OCI-LY1 (cell line): ENCODE results near the gene DGKG.

Experiments
- H2AFZ ChIP-seq: fragments of 200-600 bp; sonication (generic), shearing (Covaris generic); 2 replicates; pipeline ENCODE4 v1.6.0; 2014; ENCODE audit warnings: antibody characterized with exemption, mild to moderate bottlenecking, low read length
- H3F3A ChIP-seq: fragments of 200-600 bp; sonication (generic), shearing (Covaris generic); 2 replicates; pipeline ENCODE4 v1.6.0; 2014; ENCODE audit warnings: mild to moderate bottlenecking, antibody characterized with exemption, low read length, moderate library complexity; ENCODE audit not compliant: insufficient read depth
- H3K27ac ChIP-seq: fragments of 200-600 bp; sonication (generic); 2 replicates; pipeline ENCODE4 v1.5.1; 2014; ENCODE audit warnings: low read length, mixed run types, mild to moderate bottlenecking, low read depth; ENCODE audit not compliant: poor library complexity, severe bottlenecking
- H3K27me3 ChIP-seq: fragments of 200-600 bp; sonication (generic); 2 replicates; pipeline ENCODE4 v1.6.0; 2014; ENCODE audit warnings: antibody characterized with exemption, mild to moderate bottlenecking, low read length, moderate library complexity; ENCODE audit not compliant: insufficient read depth
- H3K36me3 ChIP-seq: fragments of 200-600 bp; sonication (generic); 2 replicates; pipeline ENCODE4 v1.6.1; 2014; ENCODE audit warnings: mild to moderate bottlenecking, antibody characterized with exemption, low read length, moderate library complexity, mixed read lengths; ENCODE audit not compliant: insufficient read depth
- H3K4me1 ChIP-seq: fragments of 200-600 bp; sonication (generic); 2 replicates; pipeline ENCODE4 v1.5.1; 2014; ENCODE audit warnings: mild to moderate bottlenecking, low read length, moderate library complexity; ENCODE audit not compliant: insufficient read depth, severe bottlenecking
- H3K4me2 ChIP-seq: fragments of 200-600 bp; sonication (generic), shearing (Covaris generic); 2 replicates; pipeline ENCODE4 v1.6.1; 2014; ENCODE audit warnings: low read length
- H3K4me3 ChIP-seq: fragments of 200-600 bp; sonication (generic); 2 replicates; pipeline ENCODE4 v1.5.1; 2014; ENCODE audit warnings: low read length, low read depth, mild to moderate bottlenecking, mixed read lengths; ENCODE audit not compliant: poor library complexity, severe bottlenecking
- H3K79me2 ChIP-seq: fragments of 200-600 bp; shearing (Covaris generic); 2 replicates; pipeline ENCODE4 v1.6.1; 2016; ENCODE audit warnings: mixed run types, low read length, mixed read lengths; ENCODE audit not compliant: insufficient read depth
- H3K9ac ChIP-seq: fragments of 200-600 bp; sonication (generic), shearing (Covaris generic); 2 replicates; pipeline ENCODE4 v1.6.1; 2014; ENCODE audit warnings: mild to moderate bottlenecking, low read length, mixed read lengths
- H3K9me2 ChIP-seq: fragments of 200-600 bp; sonication (generic), shearing (Covaris generic); 2 replicates; pipeline ENCODE4 v1.6.1; 2014; ENCODE audit warnings: low read depth, mild to moderate bottlenecking, low read length, mixed read lengths
- H3K9me3 ChIP-seq: fragments of 200-600 bp; shearing (Covaris generic); 2 replicates; pipeline ENCODE4 v1.6.1; 2014; ENCODE audit warnings: low read length, mixed read lengths
- H4K20me1 ChIP-seq: fragments of 200-600 bp; sonication (generic), shearing (Covaris generic); 2 replicates; pipeline ENCODE4 v1.6.0; 2016; ENCODE audit warnings: mild to moderate bottlenecking, low read length; ENCODE audit not compliant: insufficient read depth
- CTCF ChIP-seq: fragments of 200-600 bp; sonication (generic), shearing (Covaris generic); IDR thresholded peaks from 2 replicates; pipeline ENCODE4 v1.5.1; 2017; ENCODE audit warnings: mild to moderate bottlenecking, antibody characterized with exemption, low read length, moderate library complexity, mixed read lengths
- EZH2 ChIP-seq: fragments of 200-600 bp; sonication (generic), shearing (Covaris generic); IDR thresholded peaks from 2 replicates; pipeline ENCODE4 v1.8.0; 2017; ENCODE audit warnings: borderline replicate concordance, mixed run types, mild to moderate bottlenecking, antibody characterized with exemption, low read length, moderate library complexity, mixed read lengths

DGKG gene

GRCh38 chr3:186237915-186238314, 124.1 kb downstream of the DGKG start:
- Histone ChIP-seq H3K9ac (no peak overlapping the region), H3K27me3 (no peaks in the 10 kb centered on the region), H3K4me2 (no peak overlapping the region), H3K9me3 (no peaks in the 10 kb centered on the region), H3K36me3 (no peaks in the 10 kb centered on the region), H3K4me3 (no peak overlapping the region), H3K9me2 (no peaks in the 10 kb centered on the region), H4K20me1 (no peaks in the 10 kb centered on the region), H3K79me2 (no peaks in the 10 kb centered on the region), H2AFZ (no peak overlapping the region), H3F3A (no peaks in the 10 kb centered on the region), H3K27ac (no peak overlapping the region), H3K4me1 (peaks cover 6% of the 10 kb centered on the region)
- TF ChIP-seq EZH2 (no peak), CTCF (no peak)

GRCh38 chr3:186236357-186237020, 125.5 kb downstream of the DGKG start:
- H3K36me3 ChIP-seq: no peaks in the 10 kb centered on the region
- H3K9me2 ChIP-seq: no peaks in the 10 kb centered on the region
- no peak overlapping the region for H3K4me3 ChIP-seq
- H2AFZ ChIP-seq: no peak overlapping the region
- H4K20me1 ChIP-seq: no peaks in the 10 kb centered on the region
- no peaks in the 10 kb centered on the region for H3K4me1 ChIP-seq
- no peak overlapping the region for H3K27ac ChIP-seq
- H3K4me2 ChIP-seq: no peak overlapping the region
- H3K79me2 ChIP-seq: no peaks in the 10 kb centered on the region
- no peak overlapping the region for H3K9ac ChIP-seq
- no peak for TF ChIP-seq CTCF
- TF ChIP-seq EZH2: no peak
- no peaks in the 10 kb centered on the region for H3K9me3 ChIP-seq
- no peaks in the 10 kb centered on the region for H3F3A ChIP-seq
- no peaks in the 10 kb centered on the region for H3K27me3 ChIP-seq

DNA sequence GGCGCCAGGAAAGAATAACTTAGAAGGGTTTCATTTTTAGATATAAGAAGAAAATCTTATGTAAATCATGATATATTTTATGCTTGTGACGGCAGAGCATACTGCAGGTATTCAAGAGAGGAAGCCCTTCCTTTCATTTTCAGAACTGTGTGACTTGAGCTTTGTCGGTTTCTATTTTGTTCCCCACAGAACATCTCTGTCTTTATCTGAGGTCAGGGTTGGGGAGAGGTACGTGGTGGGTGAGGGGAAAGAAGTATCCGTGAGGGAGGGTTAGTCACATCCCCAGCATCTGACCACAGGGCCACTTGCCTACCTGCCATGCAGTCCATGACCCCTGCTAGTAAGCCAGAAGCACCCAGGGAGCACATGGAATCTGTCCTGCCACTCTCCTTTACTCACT, 126.5 kb downstream of the DGKG start:
- H3K9me3 ChIP-seq: no peaks in the 10 kb centered on the region
- H3K4me2 ChIP-seq: no peak overlapping the region
- no peak overlapping the region for H2AFZ ChIP-seq
- H3K4me1 ChIP-seq: no peaks in the 10 kb centered on the region
- H3K27ac ChIP-seq: no peak overlapping the region
- no peak overlapping the region for H3K4me3 ChIP-seq
- H3K27me3 ChIP-seq: no peaks in the 10 kb centered on the region
- no peaks in the 10 kb centered on the region for H3F3A ChIP-seq
- no peaks in the 10 kb centered on the region for H3K9me2 ChIP-seq
- no peaks in the 10 kb centered on the region for H3K79me2 ChIP-seq
- H3K9ac ChIP-seq: no peak overlapping the region
- no peak for TF ChIP-seq CTCF
- TF ChIP-seq EZH2: no peak
- no peaks in the 10 kb centered on the region for H3K36me3 ChIP-seq
- H4K20me1 ChIP-seq: no peaks in the 10 kb centered on the region
